Activated CD4-positive, CD25-positive, alpha-beta regulatory T cell treated with anti-CD3 and anti-CD28 coated beads, Interleukin-2, amount 50 U/mL, for 72 hours (primary cell): ENCODE measurements around the gene SOX9.

Experiments used
- DNase-seq: peaks from one replicate; pipeline ENCODE4 v3.0.0; 2021

Gene SOX9

GRCh38 chr17:72165192-72165866, 44.5 kb downstream of the SOX9 start:
- no peak for DNase-seq

- DNase-seq, result no peak
These were observed 45.1 kb downstream of the SOX9 start for GRCh38 chr17:72165867-72166439.

- no peak for DNase-seq
These were observed 46.8 kb downstream of the SOX9 start for GRCh38 chr17:72167593-72167992.

DNA sequence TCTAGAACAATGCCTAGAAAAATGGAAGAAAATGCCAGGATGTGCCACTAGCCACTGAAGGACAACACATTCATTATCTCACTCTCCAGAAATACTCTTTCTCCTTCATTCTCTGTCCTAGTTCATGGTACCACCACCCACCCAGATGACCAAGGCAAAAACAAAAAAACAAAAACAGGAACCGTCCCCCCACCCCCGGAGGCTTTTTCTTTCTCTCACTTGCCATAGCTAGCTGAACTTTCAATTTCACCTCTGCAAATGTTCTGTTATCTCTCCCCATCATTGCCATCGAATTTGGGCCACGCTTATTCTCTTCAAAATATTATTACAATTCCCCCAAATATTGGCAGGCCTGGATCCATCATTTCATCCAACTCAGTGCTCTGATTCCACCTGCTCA, 49.0 kb downstream of the SOX9 start:
- DNase-seq, result no peak

DNA sequence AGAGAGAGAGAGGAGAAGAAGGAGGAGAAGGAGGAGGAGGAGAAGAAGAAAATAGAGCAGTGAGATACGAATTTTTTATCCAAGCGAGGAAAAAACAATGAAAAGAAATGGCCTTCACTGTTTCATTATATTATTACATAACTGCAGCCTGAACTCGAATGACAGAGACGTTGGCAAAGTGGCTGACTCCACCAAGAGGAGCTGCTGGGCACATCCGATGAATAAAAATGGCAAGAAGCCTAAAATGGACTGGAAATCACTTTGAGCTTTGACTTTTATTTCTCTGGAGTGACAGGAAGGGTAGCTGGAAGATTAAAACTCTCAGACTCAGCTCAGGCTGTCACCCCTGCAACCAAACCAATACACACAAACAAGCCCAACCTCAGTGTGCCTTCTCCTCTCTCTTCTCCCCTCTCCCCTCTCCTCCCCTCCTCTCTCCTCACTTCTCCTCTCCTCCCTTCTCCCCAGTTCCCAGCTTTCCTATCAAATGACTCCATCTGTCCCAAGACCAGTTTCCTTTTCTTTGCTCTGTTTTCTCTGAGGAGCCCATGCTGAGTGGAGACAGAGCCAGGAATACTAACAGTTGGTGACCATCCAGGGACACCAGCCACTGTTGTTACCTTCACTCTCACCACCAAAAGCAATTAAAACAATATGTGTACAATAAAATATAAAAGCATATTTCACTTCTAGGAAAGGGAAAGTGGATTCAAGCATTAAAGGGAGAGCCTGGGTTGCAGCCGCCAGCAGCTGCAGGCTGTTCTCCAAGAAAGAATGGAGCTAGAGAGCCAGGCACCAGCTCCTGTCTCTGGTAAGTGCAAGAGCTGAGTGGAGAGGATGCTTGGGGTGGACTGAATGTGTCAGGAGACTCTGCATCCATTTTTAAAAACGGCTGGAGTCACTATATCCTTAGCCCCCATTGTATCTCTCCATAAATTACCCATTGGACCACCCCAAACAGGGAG, 51.2 kb downstream of the SOX9 start:
- DNase-seq, result no peak

GRCh38 chr17:72173499-72174116, 52.8 kb downstream of the SOX9 start:
- DNase-seq, result no peak

- DNase-seq, result no peak
These were observed 54.4 kb downstream of the SOX9 start for GRCh38 chr17:72175263-72175662.
